Left lung (tissue), 10 donors: ENCODE measurements around the gene NECAB2. TPM values are rescaled to one million over a fixed set of nuclear protein-coding genes. Genes with fewer than 3 reads are reported as not detected.

Experiments
- ATAC-seq: fragments of 200-7000 bp; cut with Tn5 transposase; one replicate; pipeline ENCODE4 v1.9.1; 2020; ENCODE audit warnings: moderate library complexity
- DNase-seq, 4 donors: peaks; one replicate each; pipeline ENCODE4 v3.0.0-alpha.2; 2013 to 2020
- H3K27ac ChIP-seq, 2 donors: fragments of 200-600 bp; sonication (generic) in 1 of 2; one replicate each; pipeline versions ENCODE4 v1.5.0 to v1.8.0; 2020 to 2021
- H3K27me3 ChIP-seq, 2 donors: fragments of 200-600 bp; sonication (generic) in 1 of 2; one replicate each; pipeline versions ENCODE4 v1.5.0 to v1.8.0; 2020 to 2021
- H3K36me3 ChIP-seq, 2 donors: fragments of 200-600 bp; sonication (generic) in 1 of 2; one replicate each; pipeline versions ENCODE4 v1.5.0 to v1.8.0; 2020 to 2021
- H3K4me1 ChIP-seq, 2 donors: fragments of 200-600 bp; one replicate each; pipeline ENCODE4 v1.8.0; 2021
- H3K4me3 ChIP-seq, 2 donors: fragments of 200-600 bp; sonication (generic) in 1 of 2; one replicate each; pipeline versions ENCODE4 v1.5.0 to v1.8.0; 2020 to 2021; ENCODE audit warnings: mild to moderate bottlenecking in 1 of 2
- H3K9me3 ChIP-seq, 2 donors: fragments of 200-600 bp; sonication (generic) in 1 of 2; one replicate each; pipeline versions ENCODE4 v1.5.0 to v1.8.0; 2020 to 2021
- intact Hi-C, 2 donors: fragments of 100-400 bp; cut with DNase I; formaldehyde crosslinking; loops; one replicate each; pipeline versions ENCODE4 v1.11.2 to v1.14.2; 2022
- polyA plus RNA-seq, 6 donors: library from polyadenylated mRNA; unstranded; fragments of 120-200 nt; gene quantifications; one replicate each; pipeline ENCODE4 v1.2.1, GENCODE V29; 2013; ENCODE audit not compliant: insufficient read length in 6 of 6
- total RNA-seq, 2 donors: library from RNA; stranded (reverse); fragmentation: NEBNext Ultra II Directional; extraction: Animal tissue kit (Norgen Biotek cat#: 25700); gene quantifications; one replicate each; pipeline ENCODE4 v1.2.1, GENCODE V29; 2021
- TF ChIP-seq, protein P1 (sequence below), 2 donors: fragments of 200-600 bp; sonication (generic) in 1 of 2; IDR thresholded peaks; one replicate each; pipeline versions ENCODE4 v1.5.0 to v1.8.0; 2021; ENCODE audit warnings: antibody characterized with exemption in 2 of 2
- donor health status: DM: no; HTN: yes; CAD: no.
- donor health status: DM: no; HTN: no; CAD: no.

Gene NECAB2
- total and polyA plus RNA-seq, 8 donors, result 0.17 to 0.79 (median 0.42) TPM

DNA sequence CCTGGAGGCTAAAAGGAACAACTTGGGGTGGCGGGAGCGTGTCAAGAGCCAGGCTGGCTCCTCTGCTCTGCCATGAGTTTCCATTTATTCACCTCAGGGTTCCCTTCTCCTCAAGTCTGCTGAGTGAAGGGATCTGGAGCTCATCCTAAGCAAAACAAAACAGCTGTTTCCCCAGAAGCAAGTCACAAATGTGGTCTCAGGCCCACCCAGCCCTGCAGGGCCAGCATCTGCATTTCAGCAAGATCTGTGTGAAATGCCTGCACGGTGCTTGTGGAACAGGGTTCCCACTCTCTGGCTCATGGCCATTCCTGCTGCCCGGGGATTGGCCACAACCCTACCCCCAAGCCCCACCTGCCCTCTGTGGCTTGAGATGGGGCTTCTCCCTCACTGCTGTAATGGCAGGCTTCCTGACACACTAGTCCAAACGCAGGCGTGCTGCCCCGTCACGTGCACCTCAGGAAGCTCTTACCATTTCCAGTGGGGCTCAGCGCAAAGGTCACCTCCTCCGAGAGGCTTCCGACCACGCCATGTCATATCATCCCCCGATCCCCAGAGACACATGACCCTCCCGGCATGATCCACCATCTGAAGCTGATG, 72.3 kb downstream of the NECAB2 start:
- no peak overlapping the region for H3K27ac ChIP-seq
- no peak overlapping the region for H3K4me3 ChIP-seq
- H3K9me3 ChIP-seq, result peaks cover 0 to 11% of the 10 kb centered on the region in 2 donors
- H3K4me1 ChIP-seq, result peaks cover 0 to 4% of the 10 kb centered on the region in 2 donors
- no peaks in the 10 kb centered on the region for H3K36me3 ChIP-seq
- TF ChIP-seq, protein P1, sequence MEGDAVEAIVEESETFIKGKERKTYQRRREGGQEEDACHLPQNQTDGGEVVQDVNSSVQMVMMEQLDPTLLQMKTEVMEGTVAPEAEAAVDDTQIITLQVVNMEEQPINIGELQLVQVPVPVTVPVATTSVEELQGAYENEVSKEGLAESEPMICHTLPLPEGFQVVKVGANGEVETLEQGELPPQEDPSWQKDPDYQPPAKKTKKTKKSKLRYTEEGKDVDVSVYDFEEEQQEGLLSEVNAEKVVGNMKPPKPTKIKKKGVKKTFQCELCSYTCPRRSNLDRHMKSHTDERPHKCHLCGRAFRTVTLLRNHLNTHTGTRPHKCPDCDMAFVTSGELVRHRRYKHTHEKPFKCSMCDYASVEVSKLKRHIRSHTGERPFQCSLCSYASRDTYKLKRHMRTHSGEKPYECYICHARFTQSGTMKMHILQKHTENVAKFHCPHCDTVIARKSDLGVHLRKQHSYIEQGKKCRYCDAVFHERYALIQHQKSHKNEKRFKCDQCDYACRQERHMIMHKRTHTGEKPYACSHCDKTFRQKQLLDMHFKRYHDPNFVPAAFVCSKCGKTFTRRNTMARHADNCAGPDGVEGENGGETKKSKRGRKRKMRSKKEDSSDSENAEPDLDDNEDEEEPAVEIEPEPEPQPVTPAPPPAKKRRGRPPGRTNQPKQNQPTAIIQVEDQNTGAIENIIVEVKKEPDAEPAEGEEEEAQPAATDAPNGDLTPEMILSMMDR (IDR thresholded peaks at IDR 0.05), result no peak
- peak in 1 of 4 donors; percentile 48 for DNase-seq
- peaks cover 0 to 74% of the 10 kb centered on the region in 2 donors for H3K27me3 ChIP-seq
- intact Hi-C loops, result no loop called here
- no peak for ATAC-seq

DNA sequence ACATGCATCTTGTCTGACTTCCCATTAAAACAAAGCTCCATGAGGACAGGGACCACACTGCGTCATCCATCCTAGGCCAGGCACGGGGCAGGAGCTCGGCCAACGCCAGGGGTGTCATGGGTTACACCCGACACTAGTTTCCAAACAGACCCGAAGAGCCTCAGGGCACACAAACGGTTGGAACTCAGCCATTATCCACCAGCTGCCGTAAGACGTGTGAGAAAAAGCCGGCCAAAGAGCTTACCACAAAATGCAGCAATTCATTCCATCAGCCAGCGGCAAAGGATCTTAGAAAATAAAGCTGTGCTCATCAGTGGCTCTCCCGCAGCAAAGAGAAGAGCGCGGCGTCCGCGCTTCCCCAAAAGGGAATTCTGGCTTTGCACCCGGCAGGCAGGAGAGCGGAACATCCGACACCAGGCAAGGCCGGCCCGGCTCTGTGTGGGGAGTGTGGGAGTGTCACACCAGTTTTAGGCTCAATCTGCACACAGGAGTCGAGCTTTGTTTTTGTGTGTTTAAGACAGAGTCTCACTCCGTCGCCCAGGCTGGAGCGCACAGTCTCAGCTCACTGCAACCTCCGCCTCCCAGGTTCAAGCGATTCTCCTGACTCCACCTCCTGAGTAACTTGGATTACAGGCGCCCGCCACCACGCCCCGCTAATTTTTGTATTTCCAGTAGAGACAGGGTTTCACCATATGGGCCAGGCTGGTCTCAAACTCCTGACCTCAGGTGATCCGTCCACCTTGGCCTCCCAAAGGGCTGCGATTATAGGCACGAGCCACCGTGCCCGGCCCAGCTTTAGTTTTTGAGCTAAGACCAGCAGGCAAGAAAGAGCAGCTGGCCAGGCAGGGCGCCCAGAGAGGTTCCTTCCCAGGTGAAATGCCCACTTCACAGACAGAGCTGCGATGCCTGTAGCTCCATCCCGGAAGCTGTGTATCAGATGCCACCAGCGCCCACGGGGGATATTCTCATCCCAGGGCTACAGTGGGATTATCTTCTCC, 73.1 kb downstream of the NECAB2 start:
- TF ChIP-seq, protein P1 (IDR thresholded peaks at IDR 0.05), result no peak
- ATAC-seq (no peak), DNase-seq (peak in 2 of 4 donors; percentile 13 to 76)
- Histone ChIP-seq H3K36me3 (no peaks in the 10 kb centered on the region), H3K9me3 (peaks cover 0 to 4% of the 10 kb centered on the region in 2 donors), H3K4me1 (peaks cover 0 to 4% of the 10 kb centered on the region in 2 donors), H3K27ac (no peak overlapping the region), H3K4me3 (no peak overlapping the region), H3K27me3 (peaks cover 0 to 78% of the 10 kb centered on the region in 2 donors)
- intact Hi-C loops, result no loop called here

DNA sequence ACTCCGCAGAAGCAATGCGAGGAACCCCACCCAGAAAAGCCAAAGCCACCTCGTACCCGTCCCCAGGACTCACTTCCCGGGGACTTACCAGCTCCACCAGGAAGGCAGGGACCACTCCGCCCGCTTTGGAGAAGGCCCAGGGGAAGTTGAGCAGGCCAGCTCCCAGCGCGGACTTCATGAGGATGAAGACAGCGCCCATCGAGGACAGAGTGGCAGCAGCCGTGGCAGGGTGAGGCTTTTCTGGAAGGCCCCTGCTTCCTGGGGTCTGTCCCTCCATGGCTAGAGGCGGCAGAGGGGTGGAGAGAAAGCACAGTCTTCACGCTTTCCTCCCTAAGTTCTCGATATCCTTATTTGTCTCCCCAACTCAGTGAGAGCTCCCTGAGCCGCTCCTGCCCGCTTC, 73.8 kb downstream of the NECAB2 start:
- peaks cover 0 to 74% of the 10 kb centered on the region in 2 donors for H3K27me3 ChIP-seq
- no peak overlapping the region for H3K4me3 ChIP-seq
- ATAC-seq, result no peak
- no peaks in the 10 kb centered on the region for H3K36me3 ChIP-seq
- H3K27ac ChIP-seq, result no peak overlapping the region
- intact Hi-C loops, result no loop called here
- peak in 1 of 4 donors; percentile 68 for DNase-seq
- no peaks in the 10 kb centered on the region for H3K9me3 ChIP-seq
- TF ChIP-seq, protein P1 (IDR thresholded peaks at IDR 0.05), result no peak
- H3K4me1 ChIP-seq, result peaks cover 0 to 4% of the 10 kb centered on the region in 2 donors

DNA sequence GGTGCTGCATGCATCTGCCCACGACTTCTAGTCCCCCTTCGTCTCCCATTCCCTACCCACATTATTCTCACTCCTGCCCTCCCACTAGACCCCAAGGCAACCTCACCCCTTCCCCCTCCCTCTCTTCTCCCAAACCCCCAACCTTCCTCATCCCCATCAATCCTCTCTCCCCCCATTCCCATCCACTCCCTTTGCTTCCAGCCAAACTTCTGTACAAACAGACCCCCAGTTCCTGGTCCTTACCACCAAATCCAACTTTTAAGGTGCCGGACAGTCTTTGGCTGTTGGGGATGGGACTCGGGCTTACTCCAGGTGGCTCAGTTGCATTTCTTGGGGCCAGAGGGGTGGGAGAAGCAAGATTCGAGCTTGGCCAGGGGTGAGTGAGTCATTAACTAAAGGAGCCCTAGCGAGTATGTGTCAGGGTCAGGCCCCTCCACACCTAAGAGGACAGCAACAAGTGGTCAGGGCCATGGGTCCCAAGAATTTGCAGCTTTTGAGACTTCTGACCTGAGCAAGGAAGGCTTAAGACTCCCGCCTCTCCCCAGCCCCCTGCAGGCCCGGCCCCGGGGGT, 74.3 kb downstream of the NECAB2 start, which contains the start of gene SLC38A8:
Gene SLC38A8, minus strand, starts transcription at position 488 of the 571 bp plus-strand sequence. CDS start 638 bp downstream, outside the sequence.
- Histone ChIP-seq H3K4me3 (no peak within 1 kb of the TSS), H3K36me3 (peaks cover 0 to 2% of the 10 kb centered on the region in 2 donors), H3K27ac (no peak within 1 kb of the TSS), H3K9me3 (no peaks in the 10 kb centered on the region), H3K27me3 (peaks cover 0 to 74% of the 10 kb centered on the region in 2 donors), H3K4me1 (peaks cover 0 to 4% of the 10 kb centered on the region in 2 donors)
- intact Hi-C loops, result no loop called here
- no peak for DNase-seq
- TF ChIP-seq, protein P1 (IDR thresholded peaks at IDR 0.05), result no peak
- no peak for ATAC-seq
